Left lung (tissue), 10 donors: Measurements from ENCODE around the gene NSD2. TPM values are rescaled to one million over a fixed set of nuclear protein-coding genes. Genes with fewer than 3 reads are reported as not detected.

Experiments
- ATAC-seq: fragments of 200-7000 bp; cut with Tn5 transposase; one replicate; pipeline ENCODE4 v1.9.1; 2020; ENCODE audit warnings: moderate library complexity
- DNase-seq, 4 donors: peaks; one replicate each; pipeline ENCODE4 v3.0.0-alpha.2; 2013 to 2020
- H3K27ac ChIP-seq, 2 donors: fragments of 200-600 bp; sonication (generic) in 1 of 2; one replicate each; pipeline versions ENCODE4 v1.5.0 to v1.8.0; 2020 to 2021
- H3K27me3 ChIP-seq, 2 donors: fragments of 200-600 bp; sonication (generic) in 1 of 2; one replicate each; pipeline versions ENCODE4 v1.5.0 to v1.8.0; 2020 to 2021
- H3K36me3 ChIP-seq, 2 donors: fragments of 200-600 bp; sonication (generic) in 1 of 2; one replicate each; pipeline versions ENCODE4 v1.5.0 to v1.8.0; 2020 to 2021
- H3K4me1 ChIP-seq, 2 donors: fragments of 200-600 bp; one replicate each; pipeline ENCODE4 v1.8.0; 2021
- H3K4me3 ChIP-seq, 2 donors: fragments of 200-600 bp; sonication (generic) in 1 of 2; one replicate each; pipeline versions ENCODE4 v1.5.0 to v1.8.0; 2020 to 2021; ENCODE audit warnings: mild to moderate bottlenecking in 1 of 2
- H3K9me3 ChIP-seq, 2 donors: fragments of 200-600 bp; sonication (generic) in 1 of 2; one replicate each; pipeline versions ENCODE4 v1.5.0 to v1.8.0; 2020 to 2021
- CTCF ChIP-seq, 2 donors: fragments of 200-600 bp; sonication (generic) in 1 of 2; IDR thresholded peaks; one replicate each; pipeline versions ENCODE4 v1.5.0 to v1.8.0; 2021; ENCODE audit warnings: antibody characterized with exemption in 2 of 2
- intact Hi-C, 2 donors: fragments of 100-400 bp; cut with DNase I; formaldehyde crosslinking; loops; one replicate each; pipeline versions ENCODE4 v1.11.2 to v1.14.2; 2022
- polyA plus RNA-seq, 6 donors: library from polyadenylated mRNA; unstranded; fragments of 120-200 nt; gene quantifications; one replicate each; pipeline ENCODE4 v1.2.1, GENCODE V29; 2013; ENCODE audit not compliant: insufficient read length in 6 of 6
- total RNA-seq, 2 donors: library from RNA; stranded (reverse); fragmentation: NEBNext Ultra II Directional; extraction: Animal tissue kit (Norgen Biotek cat#: 25700); gene quantifications; one replicate each; pipeline ENCODE4 v1.2.1, GENCODE V29; 2021
- donor health status: DM: no; HTN: yes; CAD: no.
- donor health status: DM: no; HTN: no; CAD: no.

Gene NSD2
- total and polyA plus RNA-seq, 8 donors: 53.6 to 93.8 (median 80.0) TPM

- H3K4me3 ChIP-seq: no peak overlapping the region
- peak overlapping the region; percentile 23 to 47 for H3K27ac ChIP-seq
- H3K4me1 ChIP-seq: peaks cover 11 to 27% of the 10 kb centered on the region in 2 donors
- no peaks in the 10 kb centered on the region for H3K36me3 ChIP-seq
- ATAC-seq (no peak), DNase-seq (no peak)
- TF ChIP-seq CTCF (IDR thresholded peaks at IDR 0.05): no peak
- intact Hi-C loops: no loop called here
- H3K27me3 ChIP-seq: no peaks in the 10 kb centered on the region
- no peaks in the 10 kb centered on the region for H3K9me3 ChIP-seq
These were observed 2.1 kb downstream of the NSD2 start for GRCh38 chr4:1873291-1873690.

GRCh38 chr4:1873776-1874175, 2.6 kb downstream of the NSD2 start:
- DNase-seq (peak in 2 of 4 donors; percentile 15 to 65), ATAC-seq (peak; percentile 45)

GRCh38 chr4:1874201-1874600, 3.0 kb downstream of the NSD2 start:
- DNase-seq (no peak), ATAC-seq (no peak)
- TF ChIP-seq CTCF (IDR thresholded peaks at IDR 0.05): no peak
- no peaks in the 10 kb centered on the region for H3K9me3 ChIP-seq
- H3K36me3 ChIP-seq: no peaks in the 10 kb centered on the region
- H3K27ac ChIP-seq: peak overlapping the region; percentile 23 to 29
- H3K4me1 ChIP-seq: peaks cover 11 to 27% of the 10 kb centered on the region in 2 donors
- H3K4me3 ChIP-seq: no peak overlapping the region
- H3K27me3 ChIP-seq: no peaks in the 10 kb centered on the region
- intact Hi-C loops: no loop called here

More at GRCh38 chr4:1873776-1874175, 2.6 kb downstream of the NSD2 start:
- H3K4me1 ChIP-seq: peaks cover 11 to 27% of the 10 kb centered on the region in 2 donors
- H3K27ac ChIP-seq: peak overlapping the region; percentile 23 to 47
- no peaks in the 10 kb centered on the region for H3K9me3 ChIP-seq
- no peaks in the 10 kb centered on the region for H3K36me3 ChIP-seq
- no peaks in the 10 kb centered on the region for H3K27me3 ChIP-seq
- intact Hi-C loops: no loop called here
- no peak overlapping the region for H3K4me3 ChIP-seq
- TF ChIP-seq CTCF (IDR thresholded peaks at IDR 0.05): no peak

GRCh38 chr4:1879485-1879884, 8.3 kb downstream of the NSD2 start:
- TF ChIP-seq CTCF (IDR thresholded peaks at IDR 0.05): no peak
- Histone ChIP-seq H3K27ac (no peak overlapping the region), H3K4me1 (no peaks in the 10 kb centered on the region), H3K9me3 (no peaks in the 10 kb centered on the region), H3K36me3 (no peaks in the 10 kb centered on the region), H3K4me3 (no peak overlapping the region), H3K27me3 (no peaks in the 10 kb centered on the region)
- ATAC-seq (no peak), DNase-seq (no peak)
- intact Hi-C loops: no loop called here

GRCh38 chr4:1880332-1880731, 9.1 kb downstream of the NSD2 start:
- intact Hi-C loops: no loop called here
- Histone ChIP-seq H3K36me3 (no peaks in the 10 kb centered on the region), H3K9me3 (no peaks in the 10 kb centered on the region), H3K4me1 (no peaks in the 10 kb centered on the region), H3K27ac (no peak overlapping the region), H3K4me3 (no peak overlapping the region), H3K27me3 (no peaks in the 10 kb centered on the region)
- no peak for DNase-seq
- no peak for ATAC-seq
- no peak for TF ChIP-seq CTCF (IDR thresholded peaks at IDR 0.05)
